HepG2 (cell line): ENCODE data around the gene NAB2. TPM values are rescaled to one million over a fixed set of nuclear protein-coding genes. Genes with fewer than 3 reads are reported as not detected.

Experiments used
- CREM ChIP-seq, 2 experiments: sonication (generic) in 1 of 2; formaldehyde crosslinking in 1 of 2; IDR thresholded peaks; 2 replicates each; pipeline versions ENCODE4 v1.4.0 to v1.6.1; 2016 to 2020; ENCODE audit warnings: antibody characterized with exemption in 1 of 2, mild to moderate bottlenecking in 1 of 2, missing genetic modification reagents in 1 of 2
- IKZF4 ChIP-seq: sonication (generic); formaldehyde crosslinking; IDR thresholded peaks from 2 replicates; pipeline ENCODE4 v1.5.1; 2020; ENCODE audit warnings: borderline replicate concordance, mild to moderate bottlenecking, low read depth, missing genetic modification reagents; ENCODE audit errors: not compliant biosample characterization
- MAFK ChIP-seq, 2 experiments: IDR thresholded peaks in 1 of 2; conservative IDR thresholded peaks in 1 of 2; 2 replicates each; pipeline ENCODE4 v1.6.1; 2011; ENCODE audit warnings: improper control_type of control experiment in 2 of 2, low read length in 2 of 2
- MAZ ChIP-seq, 2 experiments: sonication (generic) in 1 of 2; formaldehyde crosslinking in 1 of 2; IDR thresholded peaks; 2 replicates each; pipeline versions ENCODE4 v1.5.0 to v1.6.1; 2012 to 2020; ENCODE audit warnings: low read depth in 2 of 2, mild to moderate bottlenecking in 2 of 2, borderline replicate concordance in 1 of 2, improper control_type of control experiment in 1 of 2, low read length in 1 of 2, missing genetic modification reagents in 1 of 2, moderate library complexity in 1 of 2
- MED1 ChIP-seq: sonication (generic); formaldehyde crosslinking; IDR thresholded peaks from 2 replicates; pipeline ENCODE4 v1.4.0; 2020; ENCODE audit warnings: missing genetic modification reagents
- NR2F1 ChIP-seq, 2 experiments: fragments of 450-650 bp in 1 of 2; formaldehyde crosslinking in 1 of 2; IDR thresholded peaks; 2 replicates each; pipeline versions ENCODE4 v1.5.0 to v1.6.1; 2016 to 2020; ENCODE audit warnings: mild to moderate bottlenecking in 1 of 2, missing compliant biosample characterization in 1 of 2, missing genetic modification reagents in 1 of 2, moderate library complexity in 1 of 2
- NR2F6 ChIP-seq, 2 experiments: IDR thresholded peaks; 2 replicates each; pipeline ENCODE4 v1.6.1; 2016; ENCODE audit warnings: antibody characterized with exemption in 1 of 2, mild to moderate bottlenecking in 1 of 2
- PAXIP1 ChIP-seq: sonication (generic); formaldehyde crosslinking; conservative IDR thresholded peaks from 2 replicates; pipeline ENCODE4 v1.4.0; 2020; ENCODE audit warnings: mild to moderate bottlenecking, missing genetic modification reagents, moderate library complexity
- PRDM10 ChIP-seq: sonication (generic); formaldehyde crosslinking; IDR thresholded peaks from 2 replicates; pipeline ENCODE4 v1.4.0; 2020; ENCODE audit warnings: low read depth, missing genetic modification reagents
- SMAD3 ChIP-seq: sonication (generic); formaldehyde crosslinking; IDR thresholded peaks from 2 replicates; pipeline ENCODE4 v1.4.0; 2020; ENCODE audit warnings: missing genetic modification reagents
- SPEN ChIP-seq: sonication (generic); formaldehyde crosslinking; IDR thresholded peaks from 2 replicates; pipeline ENCODE4 v1.5.1; 2020; ENCODE audit warnings: low read depth, mild to moderate bottlenecking, missing genetic modification reagents
- TCF7 ChIP-seq: sonication (generic); IDR thresholded peaks from 2 replicates; pipeline ENCODE4 v1.6.1; 2016; ENCODE audit warnings: antibody characterized with exemption, low read depth
- ZNF275 ChIP-seq: sonication (generic); formaldehyde crosslinking; IDR thresholded peaks from 2 replicates; pipeline ENCODE4 v1.8.0; 2022; ENCODE audit warnings: missing genetic modification reagents, mild to moderate bottlenecking, inconsistent platforms, borderline replicate concordance
- ZNF276 ChIP-seq: sonication (generic); formaldehyde crosslinking; IDR thresholded peaks from 2 replicates; pipeline ENCODE4 v1.4.0; 2020; ENCODE audit warnings: mild to moderate bottlenecking, low read depth, missing genetic modification reagents
- polyA plus RNA-seq, 8 experiments: library from polyadenylated mRNA; depleted of rRNA in 3 of 8; stranded (reverse) in 7 of 8; unstranded in 1 of 8; fragments of >200 nt; fragmentation: Illumina TruSeq in 4 of 8; extraction: Trizol in 4 of 8; gene quantifications; 2 replicates each; pipeline versions ENCODE4 v1.2.1 to v1.2.3, GENCODE V29; 2011 to 2016; ENCODE audit warnings: low read depth in 4 of 8, missing spikeins in 1 of 8, mixed read lengths in 1 of 8; ENCODE audit not compliant: insufficient read depth in 1 of 8
- total RNA-seq, 5 experiments: library from RNA; depleted of rRNA; stranded (reverse); fragments of >200 nt; fragmentation: Illumina TruSeq; extraction: Trizol; gene quantifications; 2 replicates each; pipeline ENCODE4 v1.2.3, GENCODE V29; 2016; ENCODE audit warnings: low read depth in 1 of 5

Gene NAB2
- total and polyA plus RNA-seq, 2 of the 13 experiments (the other 11 are each of a cell fraction or from before 2014, with no cell fraction given): 11.7 to 12.9 TPM

GRCh38 chr12:57138526-57139272, 49.8 kb downstream of the NAB2 start (continued):
- TF ChIP-seq PAXIP1 (CRISPR knock-in tag) (peak; percentile 85), TCF7 (peak; percentile 89), CREM (IDR thresholded peaks at IDR 0.05) (peak; percentile 53; the same call in 1 of the 2 replicates), CREM (CRISPR knock-in tag; IDR thresholded peaks at IDR 0.05) (no peak), MED1 (CRISPR knock-in tag) (peak; percentile 49; the same call in 1 of the 2 replicates), ZNF275 (CRISPR knock-in tag) (no peak), ZNF276 (no peak), NR2F6 (IDR thresholded peaks at IDR 0.05) (peak; percentile 80), NR2F6 (CRISPR knock-in tag; IDR thresholded peaks at IDR 0.05) (peak; percentile 85), NR2F1 (CRISPR knock-in tag; IDR thresholded peaks at IDR 0.05) (peak; percentile 85 to 91), IKZF4 (peak; percentile 60), SMAD3 (CRISPR knock-in tag) (0 out of 2 replicates have a peak, but pooled peaks have one; percentile 60), PRDM10 (CRISPR knock-in tag) (0 out of 2 replicates have a peak, but pooled peaks have one; percentile 41), MAZ (IDR thresholded peaks at IDR 0.05; ENCODE audit: borderline replicate concordance, low read depth, low read length) (peak; percentile 91), MAZ (CRISPR knock-in tag; IDR thresholded peaks at IDR 0.05; ENCODE audit: low read depth) (peak; percentile 46; the same call in 1 of the 2 replicates), MAFK (conservative IDR thresholded peaks at IDR 0.05 in 1 of 2, IDR thresholded peaks at IDR 0.05 in 1 of 2; ENCODE audit: low read length in 2 of 2) (peak; percentile 17 to 65; a peak in 3 of 4 replicates), SPEN (0 out of 2 replicates have a peak, but pooled peaks have one; percentile 37)
